NCI-H2081 (cell line): Measurements from ENCODE around the gene HOXC9.

Experiments used
- DNase-seq, 2 experiments: peaks; one replicate each; lab custom pipeline; 2025; lab: John Stamatoyannopoulos, UW

Gene HOXC9

GRCh38 chr12:54028314-54029201 is 28.6 kb downstream of the HOXC9 start, which contains the start of gene HOXC6:
TSS of gene HOXC6 (plus strand) at chr12:54028440. CDS start at chr12:54028522, 82 bp downstream.
- DNase-seq = peak in 1 of 2 experiments; percentile 18

GRCh38 chr12:54029529-54030441 is 29.8 kb downstream of the HOXC9 start:
- no peak for DNase-seq

- DNase-seq = no peak
Observed at GRCh38 chr12:54030442-54030801, 30.5 kb downstream of the HOXC9 start.

GRCh38 chr12:54030889-54031471 is 31.0 kb downstream of the HOXC9 start:
- DNase-seq = no peak

GRCh38 chr12:54031480-54031879 is 31.5 kb downstream of the HOXC9 start:
- DNase-seq = no peak

GRCh38 chr12:54032086-54032619 is 32.2 kb downstream of the HOXC9 start:
- DNase-seq = no peak

GRCh38 chr12:54032627-54033100 is 32.7 kb downstream of the HOXC9 start, which contains the start of gene HOXC5:
TSS of gene HOXC5 (plus strand) at chr12:54033050. CDS start at chr12:54033123, 73 bp downstream.
- peak; percentile 56 to 70 for DNase-seq

GRCh38 chr12:54033106-54033979 is 33.4 kb downstream of the HOXC9 start:
- peak in 1 of 2 experiments; percentile 30 for DNase-seq

- no peak for DNase-seq
Observed at GRCh38 chr12:54033980-54034784, 34.2 kb downstream of the HOXC9 start.

GRCh38 chr12:54034785-54035310 is 34.9 kb downstream of the HOXC9 start:
- no peak for DNase-seq

GRCh38 chr12:54035568-54036264 is 35.8 kb downstream of the HOXC9 start:
- no peak for DNase-seq

GRCh38 chr12:54036620-54037359 is 36.8 kb downstream of the HOXC9 start:
- no peak for DNase-seq

- no peak for DNase-seq
Observed at GRCh38 chr12:54037360-54038283, 37.7 kb downstream of the HOXC9 start.

- no peak for DNase-seq
Observed at GRCh38 chr12:54038284-54038870, 38.4 kb downstream of the HOXC9 start.

GRCh38 chr12:54038871-54039414 is 39.0 kb downstream of the HOXC9 start:
- DNase-seq = peak in 1 of 2 experiments; percentile 37

GRCh38 chr12:54039417-54040147 is 39.6 kb downstream of the HOXC9 start:
- DNase-seq = no peak
